ENCODE measurements around the gene SIGLEC6. TPM values are rescaled to one million over a fixed set of nuclear protein-coding genes. Genes with fewer than 3 reads are reported as not detected.
A peak's percentile ranks its signal among the peaks of the same experiment; 100 is the strongest.

The SIGLEC6 gene
- total RNA-seq, 1 donor from 2014 or later, result 1.6 TPM

DNA sequence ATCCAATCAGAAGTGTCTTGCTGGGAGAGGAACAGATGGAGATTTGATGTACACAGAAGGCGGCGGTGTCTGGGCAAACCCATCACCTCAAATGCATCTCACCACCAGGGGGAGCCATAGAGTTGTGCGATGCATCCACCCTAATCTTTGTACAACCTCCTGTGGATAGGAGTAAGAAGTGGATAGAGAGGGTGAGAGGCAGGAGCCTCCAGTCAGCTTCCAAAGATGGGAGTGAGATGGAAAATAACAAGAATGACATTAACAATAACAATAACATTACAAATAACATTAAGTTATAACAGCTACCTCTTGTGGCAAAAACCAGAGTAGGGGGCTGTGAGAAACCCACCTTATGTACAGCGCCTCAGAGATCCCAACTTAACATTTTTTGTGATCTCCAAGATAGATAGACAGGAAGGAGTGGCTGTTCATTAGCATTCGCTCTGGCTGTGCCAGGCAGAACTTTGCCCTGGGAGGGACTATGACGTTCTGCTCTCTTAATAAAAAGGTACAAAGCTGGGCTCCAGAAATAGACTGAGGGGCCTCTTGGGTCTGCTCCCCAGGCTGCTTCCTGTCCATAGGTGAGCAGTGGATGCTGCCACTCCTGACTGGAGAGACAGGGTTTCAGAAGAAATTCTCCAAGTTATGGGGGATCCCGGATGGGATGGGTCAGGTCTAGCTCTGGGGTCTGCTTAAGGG, 58.3 kb downstream of the SIGLEC6 start:
- peak; percentile 5 for DNase-seq

- no peak for DNase-seq
Measured at GRCh38 chr19:51472607-51473006, 58.9 kb downstream of the SIGLEC6 start.

DNA sequence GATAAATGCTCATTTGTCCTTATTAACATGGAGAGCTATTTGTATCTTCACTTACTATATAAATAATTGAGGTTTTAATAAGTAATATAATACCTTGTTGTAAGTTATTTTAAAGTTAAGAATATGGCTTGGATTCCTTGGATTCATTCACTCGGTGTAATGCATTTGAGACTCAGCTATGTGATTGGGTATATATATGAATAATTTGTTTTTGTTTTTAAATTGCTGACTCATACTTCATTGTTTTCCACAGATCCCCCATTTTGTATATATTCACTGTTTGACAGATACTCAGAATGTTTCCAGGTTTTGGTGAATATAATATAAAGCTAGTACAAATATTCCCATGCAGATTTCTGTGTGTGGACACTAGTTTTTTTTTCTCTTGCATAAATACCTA, 59.9 kb downstream of the SIGLEC6 start:
- DNase-seq, result no peak

DNA sequence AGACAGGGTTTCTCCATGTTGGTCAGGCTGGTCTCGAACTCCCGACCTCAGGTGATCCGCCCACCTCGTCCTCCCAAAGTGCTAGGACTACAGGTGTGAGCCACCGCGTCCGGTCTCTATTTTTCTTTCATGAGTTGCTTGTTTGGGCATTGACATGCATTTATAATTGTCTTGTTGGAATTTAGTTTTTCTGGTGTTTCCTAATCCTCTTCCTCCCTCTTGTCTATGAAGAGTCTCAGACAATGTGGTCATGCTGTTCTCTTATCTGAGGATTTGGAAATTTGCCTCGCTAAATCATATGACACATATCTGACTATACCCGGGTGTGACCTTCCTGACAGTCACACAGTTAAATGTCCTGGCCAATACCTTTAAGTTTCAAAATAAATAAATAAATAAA, 60.5 kb downstream of the SIGLEC6 start:
- no peak for DNase-seq

- DNase-seq, result no peak
Measured at GRCh38 chr19:51469629-51470028, 61.8 kb downstream of the SIGLEC6 start.

DNA sequence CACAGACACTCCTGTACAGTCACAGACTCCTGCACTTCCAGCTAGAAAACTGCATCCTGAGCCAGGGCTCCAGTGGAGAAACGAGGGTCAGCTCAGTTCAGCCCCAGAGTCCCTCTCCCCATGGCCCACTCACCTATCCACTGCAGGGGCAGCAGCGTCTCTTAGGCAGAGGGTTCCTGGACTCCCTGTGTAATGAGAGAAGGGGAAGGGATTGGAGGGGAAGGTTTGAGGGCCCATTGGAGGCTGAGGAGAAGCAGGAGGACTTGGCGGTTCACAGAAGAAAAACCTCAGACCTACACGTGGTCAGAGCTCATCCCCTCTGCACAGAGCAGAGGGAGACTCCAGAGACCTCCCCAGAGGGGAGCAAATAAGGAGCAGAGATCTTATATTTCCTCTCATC, 62.3 kb downstream of the SIGLEC6 start:
- no peak for DNase-seq

- DNase-seq, result no peak
Measured at GRCh38 chr19:51468545-51468920, 62.9 kb downstream of the SIGLEC6 start.

GRCh38 chr19:51467864-51468544, 63.5 kb downstream of the SIGLEC6 start:
- no peak for DNase-seq

Small RNA genes lying within 50 kb of the gene (small RNA-seq; reads per million reads assigned to genes)
- not detected for gene AC020914.3 (ENCODE audit: low replicate concordance)

Other genes starting within 250 kb of the SIGLEC6 start
- gene IGLON5, start 220.0 kb downstream of the SIGLEC6 start, total RNA-seq, result not detected
- 2.3 TPM for gene VSIG10L, start 189.5 kb downstream of the SIGLEC6 start, total RNA-seq
- 40.7 TPM for gene ETFB, start 165.3 kb downstream of the SIGLEC6 start, total RNA-seq
- gene CLDND2, start 162.7 kb downstream of the SIGLEC6 start, total RNA-seq, result not detected
- 7.5 TPM for gene NKG7, start 159.0 kb downstream of the SIGLEC6 start, total RNA-seq
- gene LIM2, start 143.7 kb downstream of the SIGLEC6 start, total RNA-seq, result not detected
- not detected for gene C19orf84, start 141.1 kb downstream of the SIGLEC6 start, total RNA-seq
- gene SIGLEC10, start 114.0 kb downstream of the SIGLEC6 start, total RNA-seq, result 1.7 TPM
- gene SIGLEC8, start 73.2 kb downstream of the SIGLEC6 start, total RNA-seq, result 0.59 TPM
- not detected for gene CEACAM18, start 53.1 kb downstream of the SIGLEC6 start, total RNA-seq
- not detected for gene SIGLEC12, start 29.9 kb downstream of the SIGLEC6 start, total RNA-seq
- 4.8 TPM for gene ZNF175, start 39.6 kb upstream of the SIGLEC6 start, total RNA-seq
- 1.4 TPM for gene SIGLEC5, start 98.7 kb upstream of the SIGLEC6 start, total RNA-seq
- 1.6 TPM for gene SIGLEC14, start 115.2 kb upstream of the SIGLEC6 start, total RNA-seq
- gene SPACA6, start 161.7 kb upstream of the SIGLEC6 start, total RNA-seq, result 5.3 TPM
- gene HAS1, start 192.3 kb upstream of the SIGLEC6 start, total RNA-seq, result 2.0 TPM
- 9.5 TPM for gene FPR1, start 220.2 kb upstream of the SIGLEC6 start, total RNA-seq
- 4.0 TPM for gene FPR2, start 229.5 kb upstream of the SIGLEC6 start, total RNA-seq

Measured in skin of body (tissue), 3 donors.